GM19397 (cell line): Measurements from ENCODE around the gene NR2F2.

Experiments
- ATAC-seq: cut with Tn5 transposase; IDR thresholded peaks from one replicate; pipeline ENCODE4 v1.9.1; 2021; ENCODE audit warnings: mild to moderate bottlenecking, moderate library complexity; ENCODE audit not compliant: unreplicated experiment

NR2F2 gene

DNA sequence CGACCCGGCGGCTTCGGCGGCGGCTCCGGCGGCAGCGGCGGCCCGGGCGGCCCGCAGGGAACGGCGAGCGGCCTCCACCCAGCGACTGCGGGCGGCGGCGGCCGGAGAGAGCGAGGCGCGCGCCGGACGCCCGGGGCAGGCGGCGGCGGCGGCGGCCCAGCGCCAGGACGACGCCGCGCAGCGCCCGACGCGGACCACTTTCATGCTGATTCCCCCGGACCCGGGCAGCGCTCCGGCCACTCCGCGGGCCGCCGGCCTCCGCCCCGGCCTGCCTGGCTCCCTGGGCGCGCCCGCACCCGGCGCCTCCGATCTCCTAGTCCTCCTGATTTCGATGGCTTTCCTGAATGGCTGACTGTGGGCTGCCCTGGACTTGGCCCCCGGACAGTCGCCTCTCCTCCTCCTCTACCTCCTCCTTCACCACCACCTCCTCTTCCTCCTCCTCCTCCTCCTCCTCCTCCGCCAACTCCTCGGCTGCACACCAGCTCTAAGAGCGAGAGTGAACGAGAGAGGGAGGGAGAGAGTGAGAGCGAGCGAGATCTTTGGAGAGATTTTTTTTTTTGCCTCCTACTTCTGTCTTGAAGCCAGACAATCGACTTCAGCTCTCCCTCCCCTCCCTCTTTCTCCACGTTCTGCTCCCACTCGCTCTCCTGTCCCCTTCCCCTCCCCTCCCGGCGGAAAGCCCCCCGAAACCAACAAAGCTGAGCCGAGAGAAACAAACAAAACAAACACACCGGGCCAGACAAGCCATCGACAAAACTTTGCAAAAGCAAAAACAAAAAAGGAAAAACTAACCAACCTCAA, 844 bp downstream of the NR2F2 start:
- no peak for ATAC-seq

DNA sequence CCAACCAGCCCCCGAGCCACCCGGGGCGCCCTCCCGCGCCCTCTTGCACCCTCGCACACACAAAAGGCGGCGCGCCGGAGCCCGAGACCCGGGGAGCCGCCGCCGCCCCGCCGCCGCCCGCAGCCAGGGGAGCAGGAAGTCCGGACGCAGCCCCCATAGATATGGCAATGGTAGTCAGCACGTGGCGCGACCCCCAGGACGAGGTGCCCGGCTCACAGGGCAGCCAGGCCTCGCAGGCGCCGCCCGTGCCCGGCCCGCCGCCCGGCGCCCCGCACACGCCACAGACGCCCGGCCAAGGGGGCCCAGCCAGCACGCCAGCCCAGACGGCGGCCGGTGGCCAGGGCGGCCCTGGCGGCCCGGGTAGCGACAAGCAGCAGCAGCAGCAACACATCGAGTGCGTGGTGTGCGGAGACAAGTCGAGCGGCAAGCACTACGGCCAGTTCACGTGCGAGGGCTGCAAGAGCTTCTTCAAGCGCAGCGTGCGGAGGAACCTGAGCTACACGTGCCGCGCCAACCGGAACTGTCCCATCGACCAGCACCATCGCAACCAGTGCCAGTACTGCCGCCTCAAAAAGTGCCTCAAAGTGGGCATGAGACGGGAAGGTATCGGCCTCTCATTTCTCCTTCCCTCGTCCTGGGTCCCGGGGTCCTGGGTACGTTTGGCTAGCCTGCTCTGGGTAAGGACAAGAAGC, 1.6 kb downstream of the NR2F2 start:
- ATAC-seq = no peak

DNA sequence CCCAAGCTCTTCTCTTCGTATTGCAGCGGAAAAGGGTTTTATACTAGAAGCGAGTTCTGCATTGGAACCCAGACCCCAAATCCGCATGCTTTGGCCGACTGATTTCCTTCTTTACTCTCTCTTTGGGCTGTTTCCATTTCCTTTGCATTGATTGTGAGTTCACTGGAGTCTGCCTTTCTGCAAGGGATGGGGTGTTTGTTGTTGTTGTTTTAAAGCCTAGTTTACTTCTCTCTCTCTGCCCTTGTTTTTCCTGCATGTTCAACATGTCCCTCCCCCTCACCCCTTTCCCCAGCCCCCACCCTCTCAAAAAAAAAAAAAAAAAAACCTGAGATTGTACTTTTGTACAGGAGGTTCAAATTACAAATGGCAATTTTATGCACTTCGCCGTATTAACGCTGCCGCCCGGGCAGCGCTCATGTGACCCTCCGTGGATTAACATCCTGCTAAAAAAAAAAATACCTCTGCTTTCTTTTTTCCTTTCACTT, 2.2 kb downstream of the NR2F2 start:
- ATAC-seq = no peak

DNA sequence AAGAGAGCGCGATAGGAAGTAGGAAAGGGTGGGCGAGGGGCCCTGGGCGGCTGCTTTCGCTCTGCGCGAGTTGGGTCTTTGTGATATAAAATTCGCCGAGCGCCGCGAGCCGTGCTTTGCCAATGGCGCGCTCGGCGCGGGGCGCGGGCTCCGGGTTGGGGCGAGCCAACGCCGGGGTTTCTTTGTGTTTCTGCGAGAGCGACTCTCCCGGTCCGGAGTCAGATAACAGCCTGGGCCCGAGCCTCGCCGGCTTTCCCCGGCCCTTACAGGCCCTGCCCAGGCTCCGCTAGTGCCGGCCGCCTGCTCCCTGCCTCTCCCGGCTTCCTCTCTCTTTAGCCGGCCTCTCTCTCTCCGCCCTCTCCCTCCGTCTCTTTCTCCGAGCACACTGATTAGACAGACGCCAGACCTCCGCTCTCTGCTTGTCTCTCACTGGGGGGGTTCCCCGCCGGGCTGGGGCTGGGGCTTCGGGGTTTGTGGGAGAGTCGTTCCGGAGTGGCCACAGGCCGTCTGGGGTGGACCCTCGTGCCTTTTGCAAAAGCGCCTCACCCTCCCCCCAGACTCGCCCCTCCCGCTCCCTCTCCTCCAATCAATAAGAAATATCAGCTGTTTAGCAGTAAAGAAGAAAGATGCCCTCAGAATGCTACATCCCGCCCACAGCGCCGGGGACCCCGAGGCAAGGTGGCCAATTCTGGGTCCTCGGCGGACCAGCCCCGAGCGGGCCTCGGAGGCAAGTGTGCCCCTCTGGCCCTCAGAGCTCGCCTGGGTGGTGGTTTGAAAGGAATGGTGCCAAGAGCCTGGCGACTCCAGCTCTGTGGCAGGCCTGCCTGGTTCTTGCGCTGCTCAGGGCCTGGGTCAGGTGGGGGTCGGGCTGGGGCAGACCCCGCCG, 2.9 kb downstream of the NR2F2 start:
- no peak for ATAC-seq

DNA sequence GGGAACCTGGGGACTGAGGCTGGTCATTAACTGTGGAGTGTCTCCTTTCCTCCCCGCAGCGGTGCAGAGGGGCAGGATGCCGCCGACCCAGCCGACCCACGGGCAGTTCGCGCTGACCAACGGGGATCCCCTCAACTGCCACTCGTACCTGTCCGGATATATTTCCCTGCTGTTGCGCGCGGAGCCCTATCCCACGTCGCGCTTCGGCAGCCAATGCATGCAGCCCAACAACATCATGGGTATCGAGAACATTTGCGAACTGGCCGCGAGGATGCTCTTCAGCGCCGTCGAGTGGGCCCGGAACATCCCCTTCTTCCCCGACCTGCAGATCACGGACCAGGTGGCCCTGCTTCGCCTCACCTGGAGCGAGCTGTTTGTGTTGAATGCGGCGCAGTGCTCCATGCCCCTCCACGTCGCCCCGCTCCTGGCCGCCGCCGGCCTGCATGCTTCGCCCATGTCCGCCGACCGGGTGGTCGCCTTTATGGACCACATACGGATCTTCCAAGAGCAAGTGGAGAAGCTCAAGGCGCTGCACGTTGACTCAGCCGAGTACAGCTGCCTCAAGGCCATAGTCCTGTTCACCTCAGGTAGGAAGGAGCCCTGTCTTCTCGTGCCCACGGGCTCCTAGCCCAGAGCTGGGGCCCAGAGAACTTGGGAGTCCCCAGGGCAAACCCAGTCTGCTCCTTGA, 3.7 kb downstream of the NR2F2 start:
- ATAC-seq = no peak

DNA sequence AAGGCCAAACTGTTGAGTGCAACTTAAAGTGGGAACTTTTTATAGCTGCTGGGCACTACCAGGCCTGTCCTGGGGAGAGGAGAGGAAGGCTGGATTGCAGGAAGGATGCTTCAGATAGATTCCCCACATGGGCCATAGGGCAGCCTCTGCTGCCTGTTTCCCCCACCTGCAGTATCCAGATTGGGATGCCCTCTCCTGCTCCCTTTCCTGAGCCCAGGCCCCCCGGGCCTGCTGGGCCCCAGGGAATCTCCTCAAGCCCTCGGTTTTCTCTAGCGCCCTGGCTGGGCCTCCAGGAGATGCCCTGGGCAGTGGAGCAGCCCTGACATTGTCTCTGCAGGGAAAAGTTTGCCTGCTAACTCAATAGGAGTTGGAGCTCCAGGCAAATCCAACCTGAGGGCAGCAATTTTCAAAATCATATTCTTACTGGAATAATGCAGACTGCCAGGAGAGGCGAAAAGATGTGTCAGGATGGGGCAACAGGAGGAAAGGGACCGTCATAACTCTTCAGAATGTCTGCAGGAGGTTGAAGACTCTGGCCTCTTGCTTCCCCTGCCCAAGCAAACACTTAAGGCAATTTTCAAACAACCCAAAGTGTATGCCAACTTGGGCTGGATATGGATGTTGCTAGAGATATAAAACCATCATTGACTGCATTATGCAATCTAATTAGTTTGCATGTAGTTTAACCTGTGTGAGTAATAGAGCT, 4.4 kb downstream of the NR2F2 start:
- ATAC-seq = no peak

DNA sequence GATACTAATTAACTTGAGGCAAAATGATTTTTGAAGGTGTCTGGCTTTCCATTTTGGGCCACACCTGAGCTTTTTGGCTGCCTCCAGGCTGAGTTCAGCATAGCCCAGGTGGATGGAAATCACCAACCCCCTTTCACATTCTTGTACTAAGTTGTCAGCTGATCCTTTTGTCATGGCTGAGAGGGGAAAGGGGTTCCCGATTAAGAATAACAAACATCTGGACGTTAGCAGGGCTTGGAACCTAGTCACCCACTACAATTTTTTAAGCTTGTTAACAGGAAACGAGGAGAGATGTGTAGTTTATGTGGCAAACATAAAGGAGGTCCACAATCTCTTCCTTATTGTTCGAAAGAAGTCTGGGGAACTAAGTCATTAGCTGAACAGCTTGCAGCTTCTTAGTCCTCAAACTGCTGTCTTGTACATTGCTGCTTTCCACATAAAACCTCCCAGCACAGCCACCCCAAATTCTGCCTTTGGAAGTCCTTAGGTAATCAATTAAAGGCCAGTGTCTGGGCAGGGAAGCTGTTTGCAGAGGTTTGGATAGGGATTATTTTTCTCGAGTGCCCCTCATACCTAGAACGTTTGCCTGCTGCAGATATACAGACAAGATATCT, 5.0 kb downstream of the NR2F2 start:
- no peak for ATAC-seq

DNA sequence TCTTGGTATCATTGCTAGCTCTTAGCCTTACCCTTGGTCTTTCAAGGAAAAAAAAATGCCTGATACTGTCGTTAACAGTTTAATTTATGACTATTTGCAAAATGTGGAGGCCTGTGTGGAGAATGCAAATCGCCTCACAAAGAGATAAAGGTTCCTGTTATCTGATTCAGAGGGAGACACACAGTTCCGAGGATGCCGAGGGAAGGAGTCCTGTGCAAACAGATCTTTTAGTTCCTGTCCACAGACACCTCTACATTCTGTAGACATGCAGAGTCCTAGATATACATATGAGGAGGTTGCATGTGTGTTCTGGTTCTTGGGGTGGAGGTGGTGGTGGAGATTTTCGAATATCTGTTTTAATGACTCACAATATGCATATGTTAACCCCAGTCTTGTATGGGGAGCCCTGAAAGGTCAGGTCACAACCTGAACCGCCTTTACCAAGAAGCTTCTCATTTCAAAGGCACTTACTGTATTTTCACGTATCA, 5.7 kb downstream of the NR2F2 start:
- ATAC-seq = no peak

DNA sequence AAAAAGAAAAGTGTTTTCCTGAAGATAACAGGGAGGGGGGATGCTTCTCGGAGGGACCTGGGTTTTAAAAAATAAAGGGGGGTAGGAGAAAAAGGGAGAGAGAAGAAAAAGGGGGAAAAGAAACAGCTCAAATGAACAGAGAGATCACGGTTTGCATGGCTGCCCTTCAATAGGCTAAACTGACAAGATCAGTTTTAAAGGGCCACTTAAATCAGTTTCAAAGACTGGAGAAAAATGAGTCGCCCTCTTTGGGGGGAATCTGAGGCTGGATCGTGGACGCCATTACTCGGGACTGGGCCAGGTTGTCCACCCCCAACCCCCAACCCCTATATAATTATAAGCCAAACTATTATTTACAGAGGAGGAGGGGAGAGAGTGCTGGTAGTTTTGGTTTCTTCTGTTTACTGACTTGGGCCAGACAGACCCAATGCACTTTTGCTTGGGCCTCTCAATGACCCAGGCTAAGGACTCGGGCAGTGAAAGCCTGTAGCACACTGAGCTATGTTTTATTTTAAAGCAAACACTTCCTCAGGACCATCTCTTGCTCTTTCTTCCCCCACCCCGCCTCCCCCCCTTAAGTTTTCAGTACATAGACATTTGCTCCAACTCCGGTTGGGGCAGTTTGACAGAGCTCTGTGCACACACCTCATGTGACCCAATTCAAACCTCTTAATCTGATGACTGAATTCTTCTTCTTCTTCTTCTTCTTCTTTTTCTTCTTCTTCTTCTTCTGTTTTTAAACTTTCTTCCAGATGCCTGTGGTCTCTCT, 6.3 kb downstream of the NR2F2 start:
- no peak for ATAC-seq

DNA sequence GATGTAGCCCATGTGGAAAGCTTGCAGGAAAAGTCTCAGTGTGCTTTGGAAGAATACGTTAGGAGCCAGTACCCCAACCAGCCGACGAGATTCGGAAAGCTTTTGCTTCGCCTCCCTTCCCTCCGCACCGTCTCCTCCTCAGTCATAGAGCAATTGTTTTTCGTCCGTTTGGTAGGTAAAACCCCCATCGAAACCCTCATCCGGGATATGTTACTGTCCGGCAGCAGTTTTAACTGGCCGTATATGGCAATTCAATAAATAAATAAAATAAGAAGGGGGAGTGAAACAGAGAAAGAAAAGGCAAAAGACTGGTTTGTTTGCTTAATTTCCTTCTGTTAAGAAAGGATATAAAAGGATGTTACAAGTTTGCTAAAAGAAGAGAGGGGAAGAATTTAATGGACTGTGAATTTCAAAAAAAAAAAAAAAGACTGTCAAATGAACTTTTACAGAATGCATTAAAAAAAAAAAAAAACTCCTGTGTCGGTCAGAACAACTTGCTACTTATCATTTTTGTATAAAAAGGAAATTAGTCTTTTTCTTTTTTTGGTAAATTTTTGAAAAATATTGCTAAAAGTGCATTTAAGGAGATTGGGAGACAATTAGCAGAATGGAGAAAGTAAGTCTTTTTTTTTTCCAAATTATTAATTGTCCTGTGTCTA, 7.0 kb downstream of the NR2F2 start:
- no peak for ATAC-seq

DNA sequence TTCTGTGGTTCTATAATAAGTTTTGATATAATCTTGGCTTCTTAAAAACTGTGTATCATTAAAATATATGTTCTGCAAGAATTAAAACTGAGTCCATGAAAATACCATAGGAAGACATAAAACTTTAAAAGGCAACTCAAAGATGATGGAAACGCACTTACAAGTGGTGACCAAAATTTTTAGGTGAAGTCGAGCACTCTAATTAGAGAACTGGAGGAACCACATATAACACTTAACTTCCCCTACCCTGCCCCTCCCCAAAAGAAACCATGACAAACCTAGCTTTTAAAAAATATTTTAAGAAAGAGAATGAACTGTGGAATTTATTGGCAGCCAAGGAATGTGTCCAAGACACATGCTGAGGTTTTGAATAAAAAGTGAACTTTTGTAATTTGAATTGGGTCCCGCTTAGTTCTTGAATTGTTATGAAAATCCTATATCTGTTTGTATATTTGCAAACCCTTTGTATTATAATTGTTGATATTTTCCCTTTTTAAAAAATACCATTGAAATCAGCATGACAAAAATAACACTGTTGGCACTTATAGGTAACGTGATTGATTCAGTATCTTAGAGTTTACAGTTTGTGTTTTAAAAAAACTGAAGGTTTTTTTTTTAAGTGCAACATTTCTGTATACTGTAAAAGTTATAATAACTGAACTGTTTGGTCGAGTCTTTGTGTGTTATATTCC, 7.7 kb downstream of the NR2F2 start:
- no peak for ATAC-seq

DNA sequence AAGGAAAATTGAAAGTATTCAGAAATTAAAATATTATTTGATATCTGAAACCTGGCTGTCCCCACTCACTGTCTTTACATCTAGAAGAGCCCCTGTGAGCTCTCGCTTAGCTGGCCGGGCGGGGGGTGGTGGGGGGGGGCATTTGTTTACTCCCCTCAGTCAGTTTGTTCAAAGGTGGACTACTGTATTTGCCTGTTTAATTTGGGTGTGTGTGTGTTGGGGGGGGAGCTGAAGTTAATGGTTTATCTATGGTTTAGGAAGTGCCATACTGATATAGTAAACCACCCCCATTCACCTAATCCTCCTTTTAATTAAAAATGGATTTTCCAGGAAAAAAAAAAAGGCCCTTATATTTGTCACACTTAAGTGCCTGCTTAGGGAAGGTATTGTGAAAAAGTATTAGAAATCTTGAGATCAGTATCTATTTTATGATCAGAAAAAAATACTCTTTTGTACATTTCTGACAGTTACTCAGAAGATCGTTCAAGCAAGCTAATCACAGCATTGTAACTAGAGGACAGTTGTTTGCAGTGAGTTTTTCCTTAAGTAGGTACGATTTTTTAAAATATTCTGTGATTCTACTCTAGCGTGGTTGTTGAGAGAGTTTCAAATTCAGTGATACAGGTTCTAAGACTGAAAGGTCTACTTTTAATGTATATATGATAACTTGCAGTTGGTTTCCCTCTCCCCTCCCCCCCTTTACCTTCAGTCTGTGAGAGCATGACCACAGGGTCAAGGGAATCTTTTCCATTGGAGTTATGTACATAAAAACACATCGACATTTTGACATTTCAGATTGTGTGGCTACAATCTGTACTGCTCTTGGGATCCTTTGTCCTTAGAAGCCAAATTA, 8.5 kb downstream of the NR2F2 start:
- no peak for ATAC-seq

DNA sequence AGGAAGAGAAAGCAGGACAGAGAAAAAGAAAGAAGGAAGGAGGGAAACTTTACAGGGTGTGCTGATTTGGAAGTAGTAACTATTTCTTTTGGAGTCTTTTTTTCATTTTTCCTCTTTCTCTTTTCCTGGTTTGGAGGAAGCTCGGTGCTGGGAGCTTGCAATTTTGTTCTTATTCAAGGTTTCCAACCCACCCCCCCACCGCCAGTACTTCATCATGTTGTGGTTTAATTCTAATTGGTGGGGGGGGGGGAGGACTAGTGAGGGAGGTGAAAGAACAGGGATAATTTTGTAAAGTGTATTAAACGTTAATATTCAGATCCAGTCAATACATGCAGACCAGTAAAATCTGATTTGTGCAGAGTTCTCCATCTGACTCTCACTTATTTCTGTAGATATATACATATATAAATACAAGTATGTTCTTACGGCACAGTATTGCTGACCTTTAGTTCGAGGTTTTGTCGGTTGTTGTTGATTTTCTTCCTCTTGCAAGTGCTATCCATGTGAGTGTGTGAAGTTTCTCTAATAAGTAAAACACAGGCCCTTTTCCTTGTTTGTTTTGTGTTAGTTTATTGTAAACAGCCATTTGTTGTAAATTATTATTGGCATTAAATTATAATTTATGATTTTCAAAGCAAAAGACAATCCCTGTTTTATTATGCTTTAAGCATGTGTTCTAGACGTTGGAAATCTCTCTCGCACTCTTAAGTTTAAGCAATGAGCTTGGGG, 9.3 kb downstream of the NR2F2 start:
- ATAC-seq = no peak

DNA sequence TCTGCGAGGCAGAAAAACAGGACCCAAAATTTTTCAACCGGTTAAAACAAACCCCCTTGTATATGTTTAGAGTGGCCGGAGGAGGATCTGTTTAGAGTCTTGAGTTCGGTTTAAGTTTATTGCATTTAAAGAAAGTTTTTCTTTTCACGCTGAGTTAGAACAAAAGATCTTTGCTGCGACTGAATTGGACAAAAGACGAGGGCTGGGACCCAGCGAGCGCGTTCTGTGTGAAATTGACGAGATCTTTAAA, 9.8 kb downstream of the NR2F2 start:
- ATAC-seq = no peak

DNA sequence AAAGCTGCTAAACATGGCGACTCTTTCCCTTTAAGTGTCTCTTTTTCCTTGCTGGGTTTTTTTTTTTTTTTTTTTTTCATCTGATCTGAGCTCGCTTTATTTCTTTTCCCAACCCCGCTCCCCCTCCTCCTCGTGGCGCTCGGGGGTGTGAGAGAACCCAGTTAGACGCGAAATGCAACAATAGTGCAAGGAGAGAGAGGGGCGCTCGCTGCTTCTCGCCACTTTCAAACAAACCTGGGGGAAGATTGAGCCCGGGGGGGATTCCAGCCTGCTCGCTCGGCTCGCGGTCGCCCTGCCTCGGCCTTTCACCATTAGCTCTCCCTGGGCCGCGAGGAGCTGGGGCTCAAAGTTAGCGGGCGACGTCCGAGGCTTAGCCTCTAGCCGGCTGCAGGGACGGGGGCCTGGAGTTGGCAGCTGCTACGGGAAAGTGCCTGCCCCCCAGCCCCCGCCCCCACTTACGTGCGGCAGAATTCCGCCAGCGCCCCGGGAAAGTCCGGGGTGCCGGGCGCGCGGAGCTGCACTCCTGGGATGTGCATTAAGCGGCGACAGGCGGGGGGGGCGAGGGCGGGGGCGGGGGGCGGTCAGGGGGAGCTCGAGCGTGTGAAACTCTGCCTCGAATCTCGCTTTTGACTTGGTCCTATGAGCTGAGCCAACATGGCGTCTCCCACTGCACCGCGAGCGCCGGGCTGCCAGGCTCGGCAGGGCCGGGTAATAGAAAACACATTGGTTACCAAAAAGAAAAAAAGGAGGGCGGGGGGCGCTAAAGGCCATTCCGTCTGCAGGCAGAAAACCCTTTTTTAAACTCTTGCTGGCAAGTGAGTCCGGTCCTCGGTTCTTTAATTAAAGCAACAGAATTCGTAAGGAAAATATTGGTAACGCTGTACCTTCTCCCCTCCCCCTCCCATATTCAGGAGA, 10.4 kb downstream of the NR2F2 start:
- ATAC-seq = peak; percentile 34
